Measurements from ENCODE around the gene FYB1. TPM values are rescaled to one million over a fixed set of nuclear protein-coding genes. Genes with fewer than 3 reads are reported as not detected.

FYB1 gene
- total RNA-seq, 1 donor from 2014 or later = 4.2 TPM

DNA sequence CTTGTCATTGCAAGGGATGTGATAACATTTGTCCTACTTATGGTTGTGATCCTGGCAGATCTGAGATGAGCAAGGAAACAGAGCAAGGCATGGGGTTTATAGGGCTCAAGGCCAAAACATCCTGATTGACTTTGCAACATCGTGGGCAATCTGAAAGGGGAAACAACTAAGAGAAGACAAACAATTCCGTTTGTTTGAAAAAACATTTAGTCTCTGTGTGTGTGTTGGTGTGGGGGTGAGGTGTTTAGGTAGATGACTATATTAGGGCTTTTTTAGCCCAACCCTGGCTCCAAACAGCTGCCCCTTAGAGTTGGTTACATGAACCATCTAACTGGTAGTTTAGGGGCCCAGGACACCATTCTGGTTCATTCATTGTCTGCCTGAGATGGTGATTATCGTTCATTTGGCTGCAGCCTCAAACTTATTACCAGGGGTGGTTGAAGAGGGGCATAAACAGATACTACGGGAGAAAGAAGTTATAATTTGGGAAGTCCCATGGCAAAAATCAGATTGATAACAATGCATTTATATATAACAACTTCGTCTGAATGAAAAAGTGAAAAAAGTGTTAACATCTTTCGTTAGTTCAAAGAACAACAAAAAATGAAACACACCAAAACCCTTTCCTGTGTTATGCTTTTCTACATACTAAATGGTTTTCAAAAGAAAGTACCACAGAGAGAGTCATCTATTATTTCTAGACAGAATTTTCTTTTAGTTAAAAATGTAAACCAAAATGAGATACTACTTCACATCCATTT lies 5.7 kb downstream of the FYB1 start:
- no peak for ATAC-seq (ENCODE audit: poor library complexity)
- intact Hi-C loops (cut with DNase I) = loop anchor here (10.0 kb wide), 1 partner anchor 351 kb away; no protein-coding TSS in a partner anchor
- no peak for DNase-seq

DNA sequence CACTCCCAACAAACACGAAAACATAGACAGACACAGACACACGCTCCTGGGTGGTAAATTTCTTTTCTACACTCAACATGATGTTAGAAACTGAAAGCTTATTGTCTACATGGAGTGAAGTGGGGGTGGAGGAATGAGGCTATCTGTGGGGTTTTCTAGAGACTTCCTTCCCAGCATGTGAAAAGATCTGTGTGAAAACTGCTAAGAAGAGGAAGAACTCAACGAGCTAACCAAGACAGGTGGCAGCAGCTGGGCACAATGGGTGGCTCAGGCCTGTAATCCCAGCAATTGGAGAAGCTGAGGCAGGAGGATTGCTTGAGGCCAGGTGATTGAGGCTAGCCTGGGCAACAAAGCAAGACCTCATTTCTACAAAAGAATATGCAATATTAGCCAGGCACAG lies 7.6 kb downstream of the FYB1 start:
- ATAC-seq (ENCODE audit: poor library complexity) (no peak), DNase-seq (no peak)
- intact Hi-C loops (cut with DNase I) = loop anchor here (10.0 kb wide), 1 partner anchor 353 kb away; no protein-coding TSS in a partner anchor

DNA sequence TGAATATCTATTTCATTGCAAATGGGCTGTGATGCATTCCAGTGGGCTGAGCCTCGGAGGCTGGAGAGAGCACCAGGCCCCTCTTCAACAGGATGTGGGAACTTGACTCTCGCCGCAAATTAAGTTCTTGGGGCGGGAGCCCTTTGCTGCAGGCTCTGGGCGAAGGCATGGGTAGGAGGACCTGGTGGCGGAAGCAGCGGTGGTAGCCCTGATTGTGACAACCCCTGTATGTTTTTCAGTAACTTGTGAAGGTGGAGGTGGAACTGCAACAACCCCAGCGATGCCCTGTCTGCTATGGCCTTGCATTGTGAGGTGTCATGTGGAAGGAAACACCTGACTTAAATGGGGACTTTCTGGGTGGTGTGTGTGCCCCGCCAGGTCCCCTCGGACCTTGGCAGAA lies 9.4 kb downstream of the FYB1 start:
- intact Hi-C loops (cut with DNase I) = loop anchor here (10.0 kb wide), 1 partner anchor 355 kb away; no protein-coding TSS in a partner anchor
- ATAC-seq (ENCODE audit: poor library complexity) = no peak
- DNase-seq = peak; percentile 55

DNA sequence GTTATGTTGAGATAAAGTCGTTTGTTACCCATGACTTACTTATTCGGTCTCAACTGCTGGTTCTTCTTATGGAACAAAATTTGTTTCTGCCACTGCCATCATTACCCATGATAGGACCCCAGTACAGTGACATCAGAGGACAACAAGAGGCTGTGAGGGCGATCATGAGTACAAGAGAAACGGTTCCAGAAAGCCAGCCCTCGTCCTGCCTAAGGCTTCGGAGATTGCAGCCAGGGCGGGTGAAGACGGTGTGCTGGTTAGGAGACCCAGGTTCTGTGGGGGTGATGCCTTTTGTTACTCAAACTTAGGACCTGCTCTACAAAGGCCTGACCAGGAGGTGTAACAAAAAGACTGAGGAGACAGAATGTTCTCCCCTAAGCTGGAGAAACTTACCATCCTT lies 10.9 kb downstream of the FYB1 start:
- ATAC-seq (ENCODE audit: poor library complexity) = no peak
- DNase-seq = no peak
- intact Hi-C loops (cut with DNase I) = no loop called here

DNA sequence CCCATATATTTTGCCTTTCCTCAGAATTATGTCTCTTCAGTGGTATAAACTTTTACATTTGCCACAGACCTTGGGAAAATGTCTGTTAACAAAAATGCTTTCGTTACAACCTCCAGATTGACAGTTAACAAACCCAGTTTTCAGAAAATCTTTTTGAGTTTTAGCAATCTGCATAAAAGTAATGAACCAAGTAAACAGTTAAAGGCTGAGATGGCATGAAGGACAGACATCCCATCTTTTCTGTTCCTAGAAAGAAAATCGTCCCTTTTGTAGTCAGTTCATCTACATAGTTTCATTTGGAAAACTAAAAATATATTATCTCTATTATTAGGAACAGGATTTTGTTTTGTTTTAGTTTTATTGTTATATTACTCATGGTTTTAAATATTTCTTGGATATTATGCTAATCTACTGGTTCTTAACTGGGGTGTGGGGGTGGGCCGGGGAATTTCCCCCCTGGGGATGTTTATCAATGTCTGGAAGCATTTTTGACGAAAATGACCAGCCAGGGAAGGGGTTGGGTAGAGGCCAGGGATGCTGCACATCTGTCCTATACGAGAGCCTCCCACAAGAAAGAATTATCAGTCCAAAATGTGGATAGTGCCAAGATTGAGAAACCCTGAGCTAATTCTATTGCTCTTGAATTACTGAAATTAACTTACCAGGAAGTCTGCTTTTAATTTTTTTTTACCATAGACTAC lies 11.9 kb downstream of the FYB1 start:
- ATAC-seq (ENCODE audit: poor library complexity) = no peak
- DNase-seq = no peak
- intact Hi-C loops (cut with DNase I) = no loop called here

DNA sequence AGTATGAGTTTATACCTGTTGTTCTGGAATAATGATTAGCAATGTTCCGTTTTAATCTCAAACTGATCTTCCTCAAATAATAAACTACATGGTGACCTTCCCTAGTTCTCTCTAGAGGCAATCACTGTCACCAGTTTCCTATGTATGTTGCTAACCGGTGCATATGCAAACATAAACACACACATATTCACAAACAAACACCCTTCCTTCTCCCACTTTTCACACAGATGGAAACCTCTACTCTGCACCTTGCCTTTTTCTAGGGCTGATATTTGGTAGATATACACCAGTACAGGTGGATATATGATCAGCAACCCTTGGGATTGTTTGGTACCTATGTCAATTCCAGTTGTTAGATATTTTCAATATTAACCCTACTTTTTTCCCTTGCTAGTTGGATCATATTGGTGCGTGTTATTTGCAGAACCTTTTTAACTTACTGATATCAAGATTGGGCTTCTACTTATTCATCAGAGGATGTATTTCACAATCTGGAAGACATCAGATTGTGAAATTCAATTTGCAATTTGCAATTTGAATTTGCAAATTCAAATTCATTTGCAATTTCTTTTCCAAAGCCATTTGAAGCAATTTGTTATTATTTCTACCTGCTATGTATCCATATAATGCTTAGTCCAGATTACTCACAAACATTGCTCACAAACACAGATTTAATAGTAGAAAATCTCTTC lies 12.6 kb downstream of the FYB1 start:
- DNase-seq = no peak
- no peak for ATAC-seq (ENCODE audit: poor library complexity)
- intact Hi-C loops (cut with DNase I) = no loop called here

DNA sequence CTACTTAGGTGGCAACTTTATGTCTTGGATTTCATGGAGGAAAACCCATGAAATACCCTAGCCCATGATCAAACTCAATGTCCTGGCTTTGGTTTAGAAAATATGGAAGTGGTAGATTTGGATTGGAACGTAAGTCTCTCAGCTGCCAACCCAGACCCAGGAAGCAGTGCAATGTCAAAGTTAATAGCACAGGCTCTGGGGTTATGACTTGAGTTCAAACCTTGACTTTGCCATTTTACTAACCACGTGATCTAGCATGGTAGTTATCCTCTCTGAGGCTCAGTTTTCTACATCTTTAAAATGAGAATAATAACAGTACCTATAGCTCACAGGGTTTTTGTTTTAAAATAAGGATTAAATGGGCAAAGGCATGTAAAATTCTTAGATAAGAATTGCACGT lies 13.8 kb downstream of the FYB1 start:
- no peak for DNase-seq
- ATAC-seq (ENCODE audit: poor library complexity) = no peak
- intact Hi-C loops (cut with DNase I) = no loop called here

DNA sequence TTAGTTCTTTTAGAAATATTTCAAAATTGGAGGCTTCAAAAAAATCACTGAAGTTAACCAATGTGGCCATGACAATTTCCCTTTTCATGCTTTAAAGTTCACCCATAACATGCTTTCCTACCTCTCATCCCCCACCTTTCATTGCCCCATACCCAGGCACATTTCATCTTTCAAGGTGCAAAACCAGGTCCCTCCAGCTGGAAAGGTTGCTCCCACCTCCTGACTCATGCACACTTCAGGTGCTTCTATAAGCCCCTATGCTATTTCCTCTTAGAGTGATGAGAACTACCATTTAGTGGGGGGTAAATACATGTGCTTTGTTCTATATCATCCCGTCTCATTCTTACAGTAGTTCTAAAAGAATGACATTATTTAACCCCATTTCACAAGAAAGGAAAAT lies 15.4 kb downstream of the FYB1 start:
- intact Hi-C loops (cut with DNase I) = no loop called here
- DNase-seq (no peak), ATAC-seq (ENCODE audit: poor library complexity) (no peak)

DNA sequence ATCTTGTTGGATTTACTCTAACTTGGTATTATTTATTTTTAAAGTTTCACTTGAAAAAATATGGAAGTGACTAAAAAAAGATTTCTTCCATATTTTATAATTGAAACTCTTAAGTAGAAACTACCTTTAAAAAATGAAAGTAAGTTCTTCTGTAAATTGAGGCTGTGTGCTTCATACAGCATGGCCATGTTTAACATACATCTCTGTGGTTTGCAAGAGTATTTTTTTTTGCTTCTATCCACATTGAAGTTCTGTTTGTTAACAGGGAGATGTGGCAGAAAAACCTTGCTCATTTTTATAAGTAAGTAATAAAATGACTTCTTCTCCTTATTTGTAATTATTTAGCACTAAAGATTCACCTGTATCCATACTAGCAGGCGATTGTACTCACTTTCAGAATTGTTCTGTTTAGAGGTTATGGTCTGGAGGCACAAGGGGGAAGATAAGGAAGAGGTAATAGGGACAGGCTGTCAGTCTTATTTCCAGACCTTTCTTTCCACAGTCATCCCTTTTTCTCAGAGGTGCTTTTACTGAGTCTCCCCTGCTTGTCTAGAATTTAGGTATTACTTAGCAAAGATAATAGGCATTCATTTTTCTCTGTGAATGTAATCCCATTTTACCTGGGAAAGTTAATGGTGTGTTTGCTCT lies 16.0 kb downstream of the FYB1 start:
- DNase-seq (no peak), ATAC-seq (ENCODE audit: poor library complexity) (no peak)
- intact Hi-C loops (cut with DNase I) = no loop called here

DNA sequence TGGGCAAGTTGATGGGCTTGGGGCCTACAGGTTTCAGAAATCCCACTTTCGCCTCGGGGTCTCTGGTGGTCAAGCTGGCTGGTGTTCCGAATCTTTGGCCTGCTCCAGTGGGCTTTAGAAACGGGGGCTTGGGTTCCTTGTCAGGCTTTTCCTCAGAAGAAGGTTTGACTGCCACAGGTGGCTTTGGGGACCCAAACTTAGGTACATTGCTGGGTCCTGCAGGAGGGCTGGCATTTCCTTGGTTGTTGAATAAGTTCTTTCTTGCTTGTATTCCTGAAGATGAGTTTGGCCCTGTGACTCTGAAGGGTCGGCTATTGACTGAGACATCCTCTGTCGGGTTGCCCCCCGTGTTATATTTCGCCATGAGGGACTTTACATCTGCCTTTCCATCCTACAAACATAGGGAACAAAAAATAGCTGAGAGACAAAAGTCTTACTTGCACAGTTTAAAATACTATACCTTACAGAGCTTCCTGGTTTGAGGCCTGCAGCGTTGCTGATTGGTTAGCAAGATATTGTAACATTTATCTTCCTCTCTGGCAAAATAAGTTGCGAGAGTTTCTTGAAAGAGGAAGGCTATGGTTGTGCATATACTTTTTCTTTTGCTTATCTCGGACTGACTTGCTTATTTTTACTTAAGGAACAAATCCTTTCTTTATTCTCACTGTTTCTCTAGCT lies 16.6 kb downstream of the FYB1 start:
- ATAC-seq (ENCODE audit: poor library complexity) (peak; percentile 38), DNase-seq (no peak)
- intact Hi-C loops (cut with DNase I) = no loop called here

DNA sequence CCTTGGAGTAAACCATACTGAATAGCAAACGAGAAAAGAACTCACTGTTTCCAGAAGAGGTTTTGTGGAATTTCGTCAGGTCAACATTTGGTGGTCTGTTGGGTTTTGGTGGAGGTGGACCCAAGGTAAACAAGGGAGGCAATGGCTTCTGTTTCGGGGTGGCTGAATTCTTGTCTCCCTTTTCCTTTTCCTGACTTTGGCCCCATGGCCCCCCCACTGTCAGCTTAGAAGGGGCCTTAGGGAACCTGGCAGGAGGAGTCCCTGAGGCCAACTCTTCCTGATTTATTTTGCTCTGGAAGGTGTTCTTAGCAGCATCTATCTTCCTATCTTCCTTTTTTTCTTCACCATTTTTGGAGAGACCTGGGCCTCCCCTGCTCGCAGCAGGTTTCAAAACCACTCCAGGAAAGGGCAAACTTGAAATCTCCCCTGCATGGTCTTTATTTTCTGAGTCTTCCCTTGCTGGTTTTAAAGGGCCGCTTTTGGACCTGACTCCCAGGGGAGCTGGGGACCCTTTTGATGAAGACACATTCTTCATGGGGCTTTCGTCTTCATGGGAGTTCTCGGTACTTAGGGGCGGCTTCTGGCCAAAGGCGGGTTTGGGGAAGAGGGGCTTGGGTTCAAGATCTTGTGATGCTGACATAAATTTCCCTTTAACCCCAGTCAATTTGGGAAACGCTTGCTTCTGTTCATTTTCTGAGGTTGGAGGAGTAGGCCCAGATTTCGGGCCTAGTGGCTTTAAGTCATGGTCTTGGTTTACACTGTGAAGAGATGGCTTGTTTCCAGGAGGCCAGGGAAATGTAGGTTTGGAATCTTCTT lies 17.4 kb downstream of the FYB1 start:
- ATAC-seq (ENCODE audit: poor library complexity) = no peak
- intact Hi-C loops (cut with DNase I) = no loop called here
- no peak for DNase-seq

DNA sequence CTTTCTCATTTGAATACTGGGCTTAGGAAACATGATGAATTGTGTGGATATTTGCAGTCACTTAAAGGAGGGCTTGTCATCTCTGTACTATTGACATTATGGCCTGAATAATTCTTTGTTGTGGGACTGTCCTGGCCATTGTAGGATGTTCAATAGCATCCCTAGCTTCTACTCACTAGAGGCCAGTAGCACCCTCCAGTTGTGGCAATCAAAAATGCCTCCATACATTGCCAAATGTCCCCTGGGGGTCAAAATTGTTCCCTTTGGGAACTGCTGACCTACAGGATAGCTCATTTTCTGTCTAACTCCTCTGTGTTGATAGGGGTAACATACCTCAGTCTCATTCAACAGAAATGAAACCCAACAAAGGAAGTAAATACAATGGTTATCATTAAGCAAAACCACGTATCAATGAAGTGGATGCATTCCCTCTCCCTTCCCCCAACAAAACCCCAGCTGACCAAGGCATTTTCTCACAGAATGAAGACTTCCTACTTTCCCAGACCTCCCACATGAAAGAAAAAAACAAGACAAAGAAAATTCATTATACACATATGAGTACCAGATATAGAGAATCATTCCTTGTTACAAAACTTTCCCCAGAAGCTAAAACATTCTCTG lies 18.1 kb downstream of the FYB1 start:
- intact Hi-C loops (cut with DNase I) = no loop called here
- DNase-seq (no peak), ATAC-seq (ENCODE audit: poor library complexity) (no peak)

DNA sequence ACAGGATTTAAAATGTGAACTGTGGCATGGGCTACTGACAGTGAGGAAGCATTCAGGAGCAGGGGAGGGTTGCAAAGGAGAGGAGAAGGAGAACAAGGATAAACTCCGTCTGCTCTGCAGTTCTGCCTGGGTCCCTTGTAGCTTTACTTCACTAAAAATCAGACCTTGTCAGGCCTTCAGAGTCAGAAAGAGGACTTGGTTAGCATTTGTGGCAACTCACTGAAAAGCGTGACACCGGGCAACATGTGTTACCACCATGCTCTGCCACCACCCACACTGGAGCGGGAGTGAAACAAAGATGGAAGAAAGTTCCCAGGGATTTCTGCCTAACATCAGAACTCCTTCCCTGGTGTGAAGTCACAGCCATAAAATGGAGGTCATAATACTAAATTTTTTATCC lies 19.3 kb downstream of the FYB1 start:
- no peak for ATAC-seq (ENCODE audit: poor library complexity)
- intact Hi-C loops (cut with DNase I) = no loop called here

DNA sequence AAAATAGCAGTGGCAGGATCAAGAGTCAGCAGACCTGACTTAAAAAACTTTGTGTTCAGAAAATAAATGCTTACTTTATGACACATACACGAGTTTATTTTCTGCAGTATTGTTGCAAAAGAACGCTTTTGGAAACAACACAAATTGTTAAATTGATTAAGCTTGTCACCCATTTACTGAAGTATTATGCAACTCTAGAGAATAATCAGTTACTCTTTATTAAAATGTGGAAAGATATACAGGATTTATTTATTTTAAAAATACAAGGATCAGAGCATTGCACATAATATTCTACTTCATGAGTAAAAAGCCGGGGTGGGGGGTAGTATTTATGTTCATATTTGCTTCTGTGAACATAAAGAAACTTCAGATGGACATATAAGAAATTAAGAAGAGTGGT lies 20.0 kb downstream of the FYB1 start:
- no peak for DNase-seq
- ATAC-seq (ENCODE audit: poor library complexity) = no peak
- intact Hi-C loops (cut with DNase I) = no loop called here

More for the DNA sequence above, 19.3 kb downstream of the FYB1 start:
- no peak for DNase-seq

DNA sequence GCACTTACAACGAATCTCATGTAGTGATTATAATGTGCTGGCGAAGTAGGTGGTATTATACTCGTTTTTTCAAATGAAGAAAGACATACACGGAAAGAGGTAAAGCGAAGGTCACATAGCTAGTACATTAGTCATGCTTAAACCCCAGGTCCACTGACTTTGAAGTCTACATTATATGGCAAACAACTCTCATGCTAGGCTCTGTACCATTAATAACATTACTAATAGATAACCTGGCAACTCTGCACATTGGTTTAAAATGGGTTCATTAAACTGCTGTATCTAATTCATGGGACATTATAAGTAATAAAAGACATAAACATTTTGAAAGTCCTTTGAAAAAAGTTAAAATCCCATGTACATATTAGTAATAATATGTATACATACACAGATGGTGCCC lies 21.2 kb downstream of the FYB1 start:
- DNase-seq (no peak), ATAC-seq (ENCODE audit: poor library complexity) (no peak)
- intact Hi-C loops (cut with DNase I) = no loop called here

DNA sequence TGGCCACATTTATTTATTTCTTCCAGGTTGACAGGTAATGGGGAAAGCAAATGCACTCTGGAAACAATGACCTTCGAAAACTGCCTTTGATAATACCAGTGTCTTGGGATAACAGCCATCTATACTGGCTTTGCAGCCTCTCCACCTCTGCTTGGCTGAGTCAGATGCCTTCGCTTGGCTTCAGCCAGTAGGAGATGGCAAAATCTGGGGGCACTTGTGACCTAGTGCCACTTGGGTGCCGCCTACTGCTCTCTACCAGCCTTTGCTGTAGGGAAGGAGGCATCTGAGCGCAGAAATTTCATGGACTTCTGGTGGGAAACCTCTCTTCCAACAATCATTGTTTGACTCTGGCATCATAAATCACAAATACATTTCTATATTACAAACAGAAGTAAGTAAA lies 21.8 kb downstream of the FYB1 start:
- ATAC-seq (ENCODE audit: poor library complexity) (no peak), DNase-seq (no peak)
- intact Hi-C loops (cut with DNase I) = no loop called here

DNA sequence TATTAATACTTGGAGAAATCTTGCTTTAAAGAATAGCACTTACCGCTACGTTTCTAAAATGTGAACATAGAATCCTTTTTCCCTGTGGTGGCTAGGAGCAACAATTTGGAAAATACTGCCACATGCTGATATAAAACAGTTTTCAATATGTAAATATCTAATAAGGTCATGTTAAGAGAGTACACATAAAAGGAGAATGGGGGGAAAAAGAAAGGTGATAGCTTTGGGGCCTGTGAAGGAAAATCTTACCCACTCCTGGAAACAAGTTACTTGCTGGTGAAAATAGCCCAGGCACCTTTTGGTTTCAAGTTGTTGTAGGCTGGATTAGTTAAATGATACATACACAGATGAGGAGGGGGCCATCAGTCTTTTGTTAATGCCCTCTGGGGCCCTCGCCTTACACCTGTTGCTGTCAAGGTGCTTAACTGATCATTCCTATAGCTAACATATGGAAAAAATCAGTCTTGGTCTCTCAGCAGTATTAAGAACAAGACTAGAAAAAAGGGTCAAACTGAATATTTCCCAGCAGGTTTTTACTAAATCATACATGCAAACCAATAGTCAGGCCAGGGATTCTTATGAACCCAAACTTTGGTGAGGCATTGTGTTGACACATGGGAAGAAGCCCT lies 24.1 kb downstream of the FYB1 start:
- DNase-seq (no peak), ATAC-seq (ENCODE audit: poor library complexity) (no peak)
- intact Hi-C loops (cut with DNase I) = no loop called here
